Measurements from ENCODE around the gene GBA3. TPM values are rescaled to one million over a fixed set of nuclear protein-coding genes. Genes with fewer than 3 reads are reported as not detected.
A peak's percentile ranks its signal among the peaks of the same experiment; 100 is the strongest.

The GBA3 gene
- total RNA-seq, 8 experiments from 2014 or later, result 0.24 to 2.5 (median 0.85) TPM; not detected in 4

DNA sequence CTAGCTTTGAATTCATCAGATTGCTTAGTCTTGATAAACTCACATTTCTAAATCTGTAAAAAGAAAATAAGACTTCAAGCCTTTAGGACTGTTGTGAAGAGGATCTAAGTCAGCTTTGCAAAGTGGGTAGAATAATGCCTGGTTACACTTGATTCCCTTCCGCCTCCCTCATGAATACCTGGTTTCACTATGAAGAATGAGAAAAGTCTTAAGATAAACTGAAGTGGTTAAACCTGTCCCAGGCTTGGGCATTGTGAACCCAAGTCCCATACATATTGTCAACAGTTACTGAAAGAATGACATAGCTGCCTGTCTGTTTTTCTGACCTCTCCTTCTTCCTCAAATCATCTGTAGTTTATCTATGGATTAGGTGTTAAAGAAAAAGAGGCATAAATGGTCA is 16.7 kb upstream of the GBA3 start:
- no peak for ATAC-seq (replicated peaks in 6 of 8)
- Histone ChIP-seq H3K4me1 (replicated peaks in 1 of 2) (peaks cover 0 to 6% of the 10 kb centered on the region in 2 donors), H3K27ac (no peak overlapping the region), H3K4me3 (no peak overlapping the region)
- 80 to 100% (median 100%) methylated on average over 1 of the region's 1 CpG; no CpG with 5 or more reads in 3 of the 10 experiments for WGBS, 10 experiments
- in situ Hi-C loops (cut with MboI; ENCODE audit: low pct_unique_long_range_greater_than_20kb in 2 of 9, low sequenced_read_pairs in 9 of 9, unreplicated experiment in 9 of 9), result loop anchor here (25.0 kb wide), 2 partner anchors 264 to 889 kb away; no protein-coding TSS in a partner anchor

DNA sequence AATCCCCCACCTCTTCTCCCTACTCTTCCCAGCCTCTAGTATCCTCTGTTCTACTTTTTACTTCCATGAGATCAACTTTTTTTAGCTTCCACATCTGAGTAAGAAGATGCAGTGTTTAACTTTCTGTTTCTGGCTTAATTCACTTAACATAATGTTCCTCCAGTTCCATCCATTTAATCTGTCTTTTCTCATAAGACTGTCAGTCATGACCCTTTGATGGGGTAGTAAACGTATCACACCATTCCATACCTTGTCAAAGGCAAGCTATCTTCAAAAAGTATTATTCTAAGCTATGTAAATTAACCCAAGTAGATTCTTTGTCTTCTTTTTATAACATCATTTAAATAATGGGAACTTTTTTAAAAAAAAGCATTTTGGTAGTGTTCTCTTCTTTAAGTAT is 15.0 kb upstream of the GBA3 start:
- Histone ChIP-seq H3K4me3 (no peak overlapping the region), H3K27ac (no peak overlapping the region), H3K4me1 (replicated peaks in 1 of 2) (peaks cover 0 to 6% of the 10 kb centered on the region in 2 donors)
- ATAC-seq (replicated peaks in 6 of 8), result no peak
- 0 to 100% (median 81%) methylated on average over 1 of the region's 1 CpG; no CpG with 5 or more reads in 4 of the 10 experiments for WGBS, 10 experiments
- in situ Hi-C loops (cut with MboI; ENCODE audit: low pct_unique_long_range_greater_than_20kb in 2 of 9, low sequenced_read_pairs in 9 of 9, unreplicated experiment in 9 of 9), result loop anchor here (25.0 kb wide), 2 partner anchors 265 to 890 kb away; no protein-coding TSS in a partner anchor

- in situ Hi-C loops (cut with MboI; ENCODE audit: low pct_unique_long_range_greater_than_20kb in 2 of 9, low sequenced_read_pairs in 9 of 9, unreplicated experiment in 9 of 9), result loop anchor here (25.0 kb wide), 2 partner anchors 267 to 892 kb away; no protein-coding TSS in a partner anchor
- Histone ChIP-seq H3K4me1 (replicated peaks in 1 of 2) (peaks cover 0 to 4% of the 10 kb centered on the region in 2 donors), H3K4me3 (no peak overlapping the region), H3K27ac (no peak overlapping the region)
- 6 to 100% (median 79%) methylated on average over 1 to 3 of the region's 3 CpGs for WGBS, 10 experiments
- peak in 3 of 8 experiments; percentile 32 to 42 (median 35) for ATAC-seq (replicated peaks in 6 of 8)
Observed at GRCh38 chr4:22678940-22679854, 13.5 kb upstream of the GBA3 start.

DNA sequence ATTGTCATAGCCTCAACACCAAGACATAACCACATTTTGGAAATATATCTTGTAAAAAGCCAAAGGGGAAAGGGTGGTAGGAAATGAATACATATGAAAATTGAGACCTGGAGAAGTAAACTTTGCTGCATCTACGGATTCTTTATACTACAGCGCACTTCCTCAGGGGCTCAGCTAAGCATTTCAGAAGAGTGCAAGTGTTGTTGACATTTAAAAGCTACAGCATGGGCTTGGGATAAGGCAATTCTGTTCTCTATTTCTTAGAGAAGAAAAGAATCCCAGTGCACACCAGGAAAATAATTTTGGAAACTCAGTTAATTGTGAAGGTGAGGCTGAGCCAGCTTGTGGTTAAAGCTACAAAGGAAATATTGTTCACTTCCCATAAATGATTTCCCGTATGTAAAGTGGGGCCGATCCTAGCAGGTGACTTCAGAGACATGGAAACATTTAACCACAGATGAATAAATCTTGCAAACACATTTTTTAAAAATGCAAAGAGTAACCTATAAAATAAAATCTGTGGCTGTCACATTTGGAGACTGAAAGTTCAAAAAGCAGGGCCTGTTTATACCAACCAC is 12.6 kb upstream of the GBA3 start:
- Histone ChIP-seq H3K4me3 (no peak overlapping the region), H3K4me1 (replicated peaks in 1 of 2) (no peaks in the 10 kb centered on the region), H3K27ac (no peak overlapping the region)
- ATAC-seq (replicated peaks in 6 of 8), result peak in 3 of 8 experiments; percentile 75 to 86 (median 85)
- in situ Hi-C loops (cut with MboI; ENCODE audit: low pct_unique_long_range_greater_than_20kb in 2 of 9, low sequenced_read_pairs in 9 of 9, unreplicated experiment in 9 of 9), result loop anchor here (10.0 to 25.0 kb wide), 3 partner anchors 268 to 895 kb away; no protein-coding TSS in a partner anchor
- WGBS, 10 experiments, result 8 to 81% (median 50%) methylated on average over 2 to 4 of the region's 4 CpGs; no CpG with 5 or more reads in 2 of the 10 experiments

DNA sequence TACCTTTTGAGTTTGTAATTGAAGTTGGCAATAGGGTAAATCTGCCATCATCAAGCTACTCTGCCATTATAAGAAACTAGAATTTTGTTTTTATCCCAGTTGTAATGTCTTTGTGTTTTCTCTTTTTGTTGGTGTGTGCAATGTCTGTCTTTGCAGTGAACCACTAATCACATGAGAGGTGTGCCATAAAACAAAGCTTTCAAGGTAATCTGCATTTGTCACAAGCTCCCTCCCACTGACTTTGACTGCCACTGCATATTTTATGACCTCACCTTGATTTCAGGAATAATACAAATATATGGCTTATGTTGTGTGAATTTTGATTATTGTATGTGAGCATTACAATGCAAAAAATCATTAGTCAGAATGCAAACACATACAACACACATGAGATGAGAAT is 9.0 kb upstream of the GBA3 start:
- H3K27ac ChIP-seq, result no peak overlapping the region
- H3K4me3 ChIP-seq, result no peak overlapping the region
- in situ Hi-C loops (cut with MboI; ENCODE audit: low pct_unique_long_range_greater_than_20kb in 2 of 9, low sequenced_read_pairs in 9 of 9, unreplicated experiment in 9 of 9), result loop anchor here (10.0 to 25.0 kb wide), 3 partner anchors 271 to 899 kb away; no protein-coding TSS in a partner anchor
- no peak for ATAC-seq (replicated peaks in 6 of 8)
- no peaks in the 10 kb centered on the region for H3K4me1 ChIP-seq (replicated peaks in 1 of 2)

- ATAC-seq (replicated peaks in 6 of 8), result peak in 2 of 8 experiments; percentile 18 to 32
- H3K4me1 ChIP-seq (replicated peaks in 1 of 2), result no peaks in the 10 kb centered on the region
- H3K27ac ChIP-seq, result no peak overlapping the region
- no peak overlapping the region for H3K4me3 ChIP-seq
- in situ Hi-C loops (cut with MboI; ENCODE audit: low pct_unique_long_range_greater_than_20kb in 2 of 9, low sequenced_read_pairs in 9 of 9, unreplicated experiment in 9 of 9), result loop anchor here (10.0 to 25.0 kb wide), 3 partner anchors 274 to 901 kb away; no protein-coding TSS in a partner anchor
- 7 to 89% (median 78%) methylated on average over 1 to 3 of the region's 5 CpGs; no CpG with 5 or more reads in 4 of the 10 experiments for WGBS, 10 experiments
Observed at GRCh38 chr4:22686141-22686540, 6.6 kb upstream of the GBA3 start.

DNA sequence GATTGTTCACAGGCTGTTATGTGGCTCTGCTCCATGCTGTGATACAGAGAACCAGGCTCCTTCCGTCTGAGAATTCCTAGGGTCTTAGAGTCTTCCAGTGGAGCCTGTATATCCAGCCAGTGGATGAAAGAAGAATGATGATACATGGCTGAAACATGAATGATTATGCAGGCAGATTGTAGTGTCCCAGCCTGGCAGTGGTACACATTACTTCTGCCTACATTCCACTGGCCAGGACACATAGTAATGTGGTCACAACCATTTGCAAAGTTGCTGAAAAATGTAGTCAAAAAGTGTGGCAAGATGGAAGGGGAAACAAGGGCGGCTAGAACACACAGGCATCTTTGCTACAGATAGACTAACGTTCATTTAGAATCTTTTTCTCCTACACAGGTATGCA is 4.5 kb upstream of the GBA3 start:
- in situ Hi-C loops (cut with MboI; ENCODE audit: low pct_unique_long_range_greater_than_20kb in 2 of 9, low sequenced_read_pairs in 9 of 9, unreplicated experiment in 9 of 9), result loop anchor here (10.0 to 25.0 kb wide), 3 partner anchors 276 to 903 kb away; no protein-coding TSS in a partner anchor
- no peak overlapping the region for H3K4me3 ChIP-seq
- H3K4me1 ChIP-seq (replicated peaks in 1 of 2), result no peaks in the 10 kb centered on the region
- 0 to 100% (median 84%) methylated on average over 1 to 3 of the region's 3 CpGs for whole genome bisulfite sequencing, 10 experiments
- peak in 2 of 8 experiments; percentile 55 to 70 for ATAC-seq (replicated peaks in 6 of 8)
- no peak overlapping the region for H3K27ac ChIP-seq

DNA sequence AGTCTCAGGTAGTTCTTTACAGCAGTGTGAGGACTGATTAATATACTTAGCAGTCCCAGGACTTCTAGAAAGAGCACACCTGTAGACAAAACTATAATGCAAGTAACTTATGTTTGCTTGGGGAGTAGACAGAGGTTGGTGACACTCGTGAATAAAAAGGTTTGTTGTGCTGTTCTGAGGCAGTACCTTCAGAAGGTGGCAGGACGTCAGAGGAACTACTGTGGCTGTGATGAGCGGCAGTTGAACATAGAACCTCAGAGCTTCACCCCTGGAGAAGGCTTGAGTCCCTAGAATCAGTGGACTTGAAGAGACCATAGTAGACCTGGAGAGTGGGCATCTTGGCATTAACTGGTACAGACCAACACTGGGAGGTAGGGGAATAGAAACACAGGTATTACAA is 3.3 kb upstream of the GBA3 start:
- H3K27ac ChIP-seq, result no peak overlapping the region
- no peaks in the 10 kb centered on the region for H3K4me1 ChIP-seq (replicated peaks in 1 of 2)
- 82 to 100% (median 89%) methylated on average over 1 to 2 of the region's 3 CpGs; no CpG with 5 or more reads in 6 of the 10 experiments for WGBS, 10 experiments
- no peak overlapping the region for H3K4me3 ChIP-seq
- in situ Hi-C loops (cut with MboI; ENCODE audit: low pct_unique_long_range_greater_than_20kb in 2 of 9, low sequenced_read_pairs in 9 of 9, unreplicated experiment in 9 of 9), result loop anchor here (10.0 to 25.0 kb wide), 3 partner anchors 277 to 905 kb away; no protein-coding TSS in a partner anchor
- no peak for ATAC-seq (replicated peaks in 6 of 8)

- in situ Hi-C loops (cut with MboI; ENCODE audit: low pct_unique_long_range_greater_than_20kb in 2 of 9, low sequenced_read_pairs in 9 of 9, unreplicated experiment in 9 of 9), result loop anchor here (10.0 to 25.0 kb wide), 3 partner anchors 270 to 908 kb away; no protein-coding TSS in a partner anchor
- Histone ChIP-seq H3K4me1 (replicated peaks in 1 of 2) (no peaks in the 10 kb centered on the region), H3K4me3 (no peak overlapping the region), H3K27ac (no peak overlapping the region)
- WGBS, 10 experiments, result 0 to 100% (median 88%) methylated on average over 1 of the region's 1 CpG; no CpG with 5 or more reads in 5 of the 10 experiments
- ATAC-seq (replicated peaks in 6 of 8), result peak in 2 of 8 experiments; percentile 48 to 62
Observed at GRCh38 chr4:22695029-22695428, 2.3 kb downstream of the GBA3 start.

DNA sequence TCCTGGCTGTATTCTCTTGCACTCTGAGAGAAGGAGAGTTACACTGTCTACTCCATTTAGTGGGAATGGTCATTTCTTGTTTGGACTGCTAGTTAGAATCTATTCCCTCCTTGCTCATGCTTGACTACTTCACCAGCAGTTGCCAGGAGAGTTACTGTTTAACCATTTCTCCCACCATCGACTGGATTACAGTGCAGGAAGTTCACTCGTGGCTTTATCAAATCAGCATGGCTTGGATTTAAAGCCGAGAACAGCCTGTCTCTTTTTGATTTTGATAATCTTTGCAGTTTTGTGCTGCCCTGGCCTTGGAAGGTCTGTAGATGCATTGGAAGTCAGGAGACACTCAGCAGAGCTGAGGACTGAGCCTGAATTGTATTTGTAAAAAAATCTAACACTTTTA is 3.2 kb downstream of the GBA3 start:
- in situ Hi-C loops (cut with MboI; ENCODE audit: low pct_unique_long_range_greater_than_20kb in 2 of 9, low sequenced_read_pairs in 9 of 9, unreplicated experiment in 9 of 9), result loop anchor here (10.0 to 25.0 kb wide), 3 partner anchors 271 to 909 kb away; no protein-coding TSS in a partner anchor
- no peak overlapping the region for H3K4me3 ChIP-seq
- H3K27ac ChIP-seq, result no peak overlapping the region
- WGBS, 10 experiments, result 10 to 61% (median 37%) methylated on average over 1 to 3 of the region's 3 CpGs; no CpG with 5 or more reads in 1 of the 10 experiments
- no peak for ATAC-seq (replicated peaks in 6 of 8)
- H3K4me1 ChIP-seq (replicated peaks in 1 of 2), result no peaks in the 10 kb centered on the region

- 0 to 100% (median 79%) methylated on average over 1 to 5 of the region's 6 CpGs; no CpG with 5 or more reads in 1 of the 10 experiments for WGBS, 10 experiments
- in situ Hi-C loops (cut with MboI; ENCODE audit: low pct_unique_long_range_greater_than_20kb in 2 of 9, low sequenced_read_pairs in 9 of 9, unreplicated experiment in 9 of 9), result no loop called here
Observed at GRCh38 chr4:22703912-22704311, 11.2 kb downstream of the GBA3 start.

DNA sequence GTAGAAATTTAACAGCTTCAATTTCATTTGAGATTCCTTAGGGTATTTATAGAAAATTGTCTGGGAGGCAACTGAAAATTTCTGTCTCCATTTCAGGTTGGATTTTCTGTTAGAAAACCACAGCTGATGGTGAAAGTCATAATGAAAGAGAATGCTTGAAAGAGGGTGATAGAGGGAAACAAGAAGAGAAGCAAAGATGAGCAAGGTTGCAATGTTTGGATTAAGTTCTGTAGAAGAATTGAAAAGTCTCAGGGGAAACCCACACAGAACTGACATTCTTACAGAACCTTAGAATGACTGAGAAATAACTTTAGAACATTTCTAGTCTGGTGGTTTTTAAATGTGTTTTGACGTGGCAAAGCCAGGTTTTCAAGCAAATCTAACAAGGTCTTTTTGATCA is 14.7 kb downstream of the GBA3 start:
- in situ Hi-C loops (cut with MboI; ENCODE audit: low pct_unique_long_range_greater_than_20kb in 2 of 9, low sequenced_read_pairs in 9 of 9, unreplicated experiment in 9 of 9), result no loop called here
- ATAC-seq (replicated peaks in 6 of 8), result no peak

More at GRCh38 chr4:22703912-22704311, 11.2 kb downstream of the GBA3 start:
- Histone ChIP-seq H3K4me1 (replicated peaks in 1 of 2) (no peaks in the 10 kb centered on the region), H3K4me3 (no peak overlapping the region), H3K27ac (no peak overlapping the region)
- ATAC-seq (replicated peaks in 6 of 8), result peak in 3 of 8 experiments; percentile 29 to 87 (median 48)

More for the DNA sequence above, 14.7 kb downstream of the GBA3 start:
- Histone ChIP-seq H3K4me3 (no peak overlapping the region), H3K4me1 (replicated peaks in 1 of 2) (no peaks in the 10 kb centered on the region), H3K27ac (no peak overlapping the region)
- WGBS, 10 experiments, result 11 to 100% (median 83%) methylated on average over 1 of the region's 1 CpG; no CpG with 5 or more reads in 1 of the 10 experiments
